Central memory CD4-positive, alpha-beta T cell (primary cell): ENCODE results near the gene RPS6KB1.
"Not testable (repeated sequence)": the region's sequence is repeated elsewhere in the genome, so short reads cannot be mapped to it uniquely, and the experiment has no call there.

Experiments
- DNase-seq: peaks from one replicate; pipeline ENCODE4 v3.0.0; 2022

Gene RPS6KB1

GRCh38 chr17:59946433-59946832 is 53.5 kb downstream of the RPS6KB1 start:
- DNase-seq, result not testable (repeated sequence)

- not testable (repeated sequence) for DNase-seq
Measured at GRCh38 chr17:59947310-59947709, 54.4 kb downstream of the RPS6KB1 start.

GRCh38 chr17:59950049-59950448 is 57.1 kb downstream of the RPS6KB1 start:
- DNase-seq, result no peak

GRCh38 chr17:59954856-59955255 is 61.9 kb downstream of the RPS6KB1 start:
- DNase-seq, result no peak

- DNase-seq, result not testable (repeated sequence)
Measured at GRCh38 chr17:59959574-59959973, 66.7 kb downstream of the RPS6KB1 start.

- no peak for DNase-seq
Measured at GRCh38 chr17:59962739-59963318, 69.9 kb downstream of the RPS6KB1 start.

GRCh38 chr17:59963738-59964481 is 71.0 kb downstream of the RPS6KB1 start:
- no peak for DNase-seq

- DNase-seq, result peak; percentile 81
Measured at GRCh38 chr17:59964482-59965328, 71.8 kb downstream of the RPS6KB1 start, which contains the start of gene RNFT1. TSS of gene RNFT1 (minus strand) at chr17:59964740. CDS start at chr17:59964663, 77 bp downstream.

GRCh38 chr17:59971771-59972170 is 78.8 kb downstream of the RPS6KB1 start:
- DNase-seq, result not testable (repeated sequence)

- no peak for DNase-seq
Measured at GRCh38 chr17:59972778-59973177, 79.9 kb downstream of the RPS6KB1 start.

GRCh38 chr17:59973483-59973882 is 80.6 kb downstream of the RPS6KB1 start:
- DNase-seq, result not testable (repeated sequence)

GRCh38 chr17:59975166-59975565 is 82.2 kb downstream of the RPS6KB1 start:
- not testable (repeated sequence) for DNase-seq

- not testable (repeated sequence) for DNase-seq
Measured at GRCh38 chr17:59996608-59997007, 103.7 kb downstream of the RPS6KB1 start.
